K562 (cell line): ENCODE results near the gene FGGY.

Source experiments
- CTCF ChIP-seq, 3 experiments: IDR thresholded peaks in 2 of 3; conservative IDR thresholded peaks in 1 of 3; 2 replicates each; pipeline ENCODE4 v1.5.1; 2011 to 2012; ENCODE audit warnings: low read length in 3 of 3, mild to moderate bottlenecking in 3 of 3, control low read depth in 2 of 3, improper control_type of control experiment in 1 of 3, inconsistent platforms in 1 of 3, low read depth in 1 of 3, mixed read lengths in 1 of 3, moderate library complexity in 1 of 3; ENCODE audit not compliant: insufficient read depth in 2 of 3
- HCFC1 ChIP-seq: IDR thresholded peaks from 2 replicates; pipeline ENCODE4 v1.6.1; 2012; ENCODE audit warnings: low read depth, low read length, improper control_type of control experiment
- HDGF ChIP-seq: fragments of 450-650 bp; IDR thresholded peaks from 2 replicates; pipeline ENCODE4 v1.6.1; 2016
- MAFF ChIP-seq: IDR thresholded peaks from 2 replicates; pipeline ENCODE4 v1.6.1; 2012; ENCODE audit warnings: low read length, improper control_type of control experiment
- MYC ChIP-seq, 2 experiments: fragments of 250-450 bp in 1 of 2; sonication (Bioruptor Pico) in 1 of 2; IDR thresholded peaks; 2 replicates each; pipeline versions ENCODE4 v1.5.1 to v1.6.1; 2012 to 2021; ENCODE audit warnings: low read depth in 2 of 2, borderline replicate concordance in 1 of 2, improper control_type of control experiment in 1 of 2, low read length in 1 of 2, mild to moderate bottlenecking in 1 of 2, moderate library complexity in 1 of 2
- NFE2L1 ChIP-seq: fragments of 450-650 bp; IDR thresholded peaks from 2 replicates; pipeline ENCODE4 v1.6.1; 2016; ENCODE audit warnings: missing genetic modification characterization, low read depth, mild to moderate bottlenecking, missing compliant biosample characterization, moderate library complexity, borderline replicate concordance
- NR2C1 ChIP-seq, 2 experiments: fragments of 450-650 bp; IDR thresholded peaks; 2 replicates each; pipeline ENCODE4 v1.6.1; 2017; ENCODE audit warnings: mild to moderate bottlenecking in 2 of 2, antibody characterized with exemption in 1 of 2, inconsistent platforms in 1 of 2, missing compliant biosample characterization in 1 of 2, missing genetic modification characterization in 1 of 2
- TEAD2 ChIP-seq: fragments of 450-650 bp; IDR thresholded peaks from 2 replicates; pipeline ENCODE4 v1.6.1; 2016; ENCODE audit warnings: missing genetic modification characterization, control low read depth, missing compliant biosample characterization
- ZNF354B ChIP-seq: fragments of 250-450 bp; sonication (Bioruptor Pico); IDR thresholded peaks from 2 replicates; pipeline ENCODE4 v1.4.0; 2020

- TF ChIP-seq HCFC1: no peak
- no peak for TF ChIP-seq NFE2L1
- no peak for TF ChIP-seq TEAD2 (tag)
- no peak for TF ChIP-seq MYC (IDR thresholded peaks at IDR 0.05; ENCODE audit: low read depth, low read length)
- TF ChIP-seq MYC (CRISPR knock-in tag; IDR thresholded peaks at IDR 0.05; ENCODE audit: borderline replicate concordance, low read depth): no peak
- no peak for TF ChIP-seq HDGF
- TF ChIP-seq MAFF: no peak
- no peak for TF ChIP-seq NR2C1 (IDR thresholded peaks at IDR 0.05)
- TF ChIP-seq NR2C1 (tag; IDR thresholded peaks at IDR 0.05): no peak
- TF ChIP-seq CTCF (IDR thresholded peaks at IDR 0.05 in 2 of 3, conservative IDR thresholded peaks at IDR 0.05 in 1 of 3; ENCODE audit: insufficient read depth in 2 of 3, low read depth in 1 of 3, low read length in 3 of 3): no peak
- no peak for TF ChIP-seq ZNF354B
Measured at GRCh38 chr1:59635097-59635496, 338.2 kb downstream of the FGGY start.
